ENCODE measurements around the gene KIF2C.
"Not testable (repeated sequence)": the region's sequence is repeated elsewhere in the genome, so short reads cannot be mapped to it uniquely, and the experiment has no call there.

KIF2C gene

GRCh38 chr1:44695671-44696070, 44.0 kb upstream of the KIF2C start:
- no peak overlapping the region for H2AFZ ChIP-seq (ENCODE audit: low read depth)
- no peaks in the 10 kb centered on the region for H4K20me1 ChIP-seq (ENCODE audit: insufficient read depth)
- no peak overlapping the region for H3K27ac ChIP-seq
- H3K79me2 ChIP-seq (ENCODE audit: insufficient read depth, low read depth): no peaks in the 10 kb centered on the region
- H3K4me1 ChIP-seq (ENCODE audit: low read depth, poor library complexity, severe bottlenecking): peaks cover 7% of the 10 kb centered on the region
- H3K4me3 ChIP-seq (IDR thresholded peaks at IDR 0.05; ENCODE audit: insufficient read depth, low read depth, low read length): no peak overlapping the region
- H3K27me3 ChIP-seq (ENCODE audit: insufficient read depth, low read depth): no peaks in the 10 kb centered on the region
- H3K9ac ChIP-seq: no peak overlapping the region
- H3K4me2 ChIP-seq: no peak overlapping the region
- H3K36me3 ChIP-seq (ENCODE audit: insufficient read depth): no peaks in the 10 kb centered on the region
- TF ChIP-seq CTCF (conservative IDR thresholded peaks at IDR 0.05; ENCODE audit: low read depth, low read length): no peak

- no peak overlapping the region for H2AFZ ChIP-seq (ENCODE audit: low read depth)
- H3K27ac ChIP-seq: no peak overlapping the region
- no peaks in the 10 kb centered on the region for H3K36me3 ChIP-seq (ENCODE audit: insufficient read depth)
- no peaks in the 10 kb centered on the region for H3K27me3 ChIP-seq (ENCODE audit: insufficient read depth, low read depth)
- H3K4me3 ChIP-seq (IDR thresholded peaks at IDR 0.05; ENCODE audit: insufficient read depth, low read depth, low read length): no peak overlapping the region
- TF ChIP-seq CTCF (conservative IDR thresholded peaks at IDR 0.05; ENCODE audit: low read depth, low read length): no peak
- no peak overlapping the region for H3K4me2 ChIP-seq
- H3K4me1 ChIP-seq (ENCODE audit: low read depth, poor library complexity, severe bottlenecking): peaks cover 7% of the 10 kb centered on the region
- H4K20me1 ChIP-seq (ENCODE audit: insufficient read depth): no peaks in the 10 kb centered on the region
- no peaks in the 10 kb centered on the region for H3K79me2 ChIP-seq (ENCODE audit: insufficient read depth, low read depth)
- no peak overlapping the region for H3K9ac ChIP-seq
Observed at GRCh38 chr1:44696101-44696500, 43.5 kb upstream of the KIF2C start.

GRCh38 chr1:44696789-44697345, 42.8 kb upstream of the KIF2C start:
- no peaks in the 10 kb centered on the region for H3K79me2 ChIP-seq (ENCODE audit: insufficient read depth, low read depth)
- H3K9ac ChIP-seq: no peak overlapping the region
- H2AFZ ChIP-seq (ENCODE audit: low read depth): no peak overlapping the region
- TF ChIP-seq CTCF (conservative IDR thresholded peaks at IDR 0.05; ENCODE audit: low read depth, low read length): no peak
- H3K27me3 ChIP-seq (ENCODE audit: insufficient read depth, low read depth): no peaks in the 10 kb centered on the region
- no peak overlapping the region for H3K4me3 ChIP-seq (IDR thresholded peaks at IDR 0.05; ENCODE audit: insufficient read depth, low read depth, low read length)
- H3K36me3 ChIP-seq (ENCODE audit: insufficient read depth): no peaks in the 10 kb centered on the region
- peaks cover 7% of the 10 kb centered on the region for H3K4me1 ChIP-seq (ENCODE audit: low read depth, poor library complexity, severe bottlenecking)
- no peak overlapping the region for H3K27ac ChIP-seq
- H3K4me2 ChIP-seq: no peak overlapping the region
- H4K20me1 ChIP-seq (ENCODE audit: insufficient read depth): no peaks in the 10 kb centered on the region

- Histone ChIP-seq H3K27me3 (ENCODE audit: insufficient read depth, low read depth) (no peaks in the 10 kb centered on the region), H3K27ac (no peak overlapping the region), H3K4me3 (IDR thresholded peaks at IDR 0.05; ENCODE audit: insufficient read depth, low read depth, low read length) (no peak overlapping the region), H3K4me1 (ENCODE audit: low read depth, poor library complexity, severe bottlenecking) (peaks cover 7% of the 10 kb centered on the region), H3K79me2 (ENCODE audit: insufficient read depth, low read depth) (no peaks in the 10 kb centered on the region), H3K4me2 (no peak overlapping the region), H4K20me1 (ENCODE audit: insufficient read depth) (no peaks in the 10 kb centered on the region), H3K36me3 (ENCODE audit: insufficient read depth) (no peaks in the 10 kb centered on the region), H3K9ac (no peak overlapping the region), H2AFZ (ENCODE audit: low read depth) (no peak overlapping the region)
- no peak for TF ChIP-seq CTCF (conservative IDR thresholded peaks at IDR 0.05; ENCODE audit: low read depth, low read length)
Observed at GRCh38 chr1:44698138-44698537, 41.5 kb upstream of the KIF2C start.

GRCh38 chr1:44699375-44699774, 40.3 kb upstream of the KIF2C start:
- not testable (repeated sequence) for H3K4me2 ChIP-seq; H3K79me2 ChIP-seq (ENCODE audit: insufficient read depth, low read depth); H2AFZ ChIP-seq (ENCODE audit: low read depth); H4K20me1 ChIP-seq (ENCODE audit: insufficient read depth); H3K27me3 ChIP-seq (ENCODE audit: insufficient read depth, low read depth); H3K36me3 ChIP-seq (ENCODE audit: insufficient read depth); H3K4me1 ChIP-seq (ENCODE audit: low read depth, poor library complexity, severe bottlenecking); H3K4me3 ChIP-seq (IDR thresholded peaks at IDR 0.05; ENCODE audit: insufficient read depth, low read depth, low read length); H3K27ac ChIP-seq; H3K9ac ChIP-seq

All from KMS-11 (cell line).